ENCODE measurements around the gene CIAPIN1.

The CIAPIN1 gene

DNA sequence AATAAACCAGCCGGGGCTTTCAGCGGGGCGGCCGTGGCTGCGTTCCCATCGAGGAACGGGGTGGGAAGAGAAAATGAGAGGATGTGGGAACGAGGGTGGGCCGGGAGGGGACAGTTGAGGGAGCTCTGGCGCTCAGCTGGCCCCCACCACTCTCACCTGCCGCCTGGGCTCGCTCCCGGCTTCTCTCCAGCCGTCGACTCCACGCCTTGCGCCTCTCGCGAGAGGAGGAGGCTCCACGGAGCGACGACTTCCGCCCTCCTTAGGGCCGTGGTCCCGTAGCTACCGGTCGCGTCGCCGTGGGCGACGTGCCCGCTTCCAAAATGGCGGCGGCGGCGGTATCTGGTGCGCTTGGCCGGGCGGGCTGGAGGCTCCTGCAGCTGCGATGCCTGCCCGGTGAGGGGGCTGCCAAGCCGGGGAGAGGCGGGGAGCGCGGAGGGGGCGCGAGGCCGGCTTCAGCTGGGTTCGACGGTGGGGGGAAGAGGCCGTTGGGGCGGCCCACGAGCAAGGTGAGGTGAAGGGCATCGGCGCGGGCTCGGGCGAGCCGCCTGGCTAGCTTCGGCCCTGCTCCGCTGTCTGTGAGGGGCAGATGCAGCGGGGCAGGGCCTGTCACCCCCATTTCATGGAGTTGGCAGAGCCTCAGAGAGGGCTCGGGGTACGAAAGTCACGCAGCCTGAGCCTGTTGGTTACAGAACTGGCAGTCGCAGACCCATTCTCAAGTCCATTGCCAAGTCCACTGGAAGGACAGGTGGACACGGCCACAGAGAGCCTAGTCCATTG, at the start of gene CIAPIN1, which contains the start of gene COQ9:
Gene CIAPIN1, minus strand, starts transcription at position 200 of the 777 bp plus-strand sequence. CDS start 6,457 bp downstream, outside the sequence.
Gene COQ9, plus strand, starts transcription at position 294 of the 777 bp plus-strand sequence. Its CDS starts 27 bp downstream, at position 321.
- peak; percentile 53 for DNase-seq (ENCODE audit: low read depth)

GRCh38 chr16:57493767-57494166, 46.6 kb upstream of the CIAPIN1 start:
- no peak for DNase-seq (ENCODE audit: low read depth)

DNA sequence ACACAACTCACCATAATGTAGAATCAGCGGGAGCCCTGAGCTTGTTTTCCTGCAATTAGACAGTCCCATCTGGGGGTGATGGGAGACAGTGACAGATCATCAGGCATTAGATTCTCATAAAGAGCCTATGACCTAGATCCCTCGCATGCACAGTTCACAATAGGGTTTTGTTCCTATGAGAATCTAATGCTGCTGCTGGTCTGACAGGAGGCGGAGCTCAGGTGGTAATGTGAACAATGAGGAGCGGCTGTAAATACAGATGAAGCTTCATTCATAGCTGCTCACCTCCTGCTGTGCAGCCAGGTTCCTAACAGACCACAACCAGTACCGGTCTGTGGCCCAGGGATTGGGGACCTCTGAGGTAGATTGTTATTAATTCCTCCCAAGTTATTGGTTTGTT, 42.0 kb upstream of the CIAPIN1 start:
- no peak for DNase-seq (ENCODE audit: low read depth)

DNA sequence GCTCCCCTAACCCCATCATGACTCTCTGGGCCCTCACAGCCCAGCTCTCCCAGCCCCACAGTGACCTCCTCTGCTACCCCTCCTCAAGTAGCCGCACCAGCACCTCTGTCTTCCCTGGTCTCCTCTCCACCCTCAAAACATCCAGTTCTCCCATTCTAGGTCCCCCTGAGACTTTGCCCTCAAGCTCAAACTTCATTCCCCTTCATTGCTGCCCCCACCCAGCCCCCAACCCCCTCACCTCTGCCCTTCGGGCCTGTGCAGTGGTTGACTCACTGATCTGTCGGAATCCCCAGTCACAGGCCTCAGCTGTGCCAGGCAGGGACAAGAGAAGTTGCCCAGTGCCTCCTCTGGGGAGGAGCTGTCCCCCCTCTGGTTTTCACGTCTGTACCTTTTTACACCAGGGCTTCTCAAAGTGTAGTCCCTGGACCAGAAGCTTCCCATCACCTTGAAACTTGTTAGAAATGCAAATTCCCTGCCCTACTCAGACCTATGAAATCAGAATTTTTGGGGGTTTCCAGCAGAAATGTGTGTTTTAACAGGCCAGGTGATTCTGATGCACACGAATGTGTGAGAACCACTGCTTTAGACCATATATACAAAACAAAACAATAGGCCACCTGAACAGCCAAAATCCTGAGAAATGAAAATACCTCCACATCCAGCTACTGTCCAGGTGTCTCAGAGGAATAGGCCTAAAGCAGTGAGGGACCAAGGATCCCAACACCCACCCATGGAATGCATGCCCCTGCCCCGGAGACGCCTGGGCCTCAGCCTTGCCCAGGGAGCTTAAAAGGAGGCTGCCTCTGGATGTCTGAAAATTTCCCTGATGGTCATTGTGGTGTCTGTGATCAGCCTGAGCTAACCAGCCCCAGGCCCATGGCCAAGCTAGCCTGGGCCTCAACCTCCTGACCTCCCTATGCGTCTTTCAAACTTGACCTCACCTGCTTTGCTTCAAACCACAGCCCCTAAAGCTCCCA, 40.0 kb upstream of the CIAPIN1 start:
- DNase-seq (ENCODE audit: low read depth), result no peak

DNA sequence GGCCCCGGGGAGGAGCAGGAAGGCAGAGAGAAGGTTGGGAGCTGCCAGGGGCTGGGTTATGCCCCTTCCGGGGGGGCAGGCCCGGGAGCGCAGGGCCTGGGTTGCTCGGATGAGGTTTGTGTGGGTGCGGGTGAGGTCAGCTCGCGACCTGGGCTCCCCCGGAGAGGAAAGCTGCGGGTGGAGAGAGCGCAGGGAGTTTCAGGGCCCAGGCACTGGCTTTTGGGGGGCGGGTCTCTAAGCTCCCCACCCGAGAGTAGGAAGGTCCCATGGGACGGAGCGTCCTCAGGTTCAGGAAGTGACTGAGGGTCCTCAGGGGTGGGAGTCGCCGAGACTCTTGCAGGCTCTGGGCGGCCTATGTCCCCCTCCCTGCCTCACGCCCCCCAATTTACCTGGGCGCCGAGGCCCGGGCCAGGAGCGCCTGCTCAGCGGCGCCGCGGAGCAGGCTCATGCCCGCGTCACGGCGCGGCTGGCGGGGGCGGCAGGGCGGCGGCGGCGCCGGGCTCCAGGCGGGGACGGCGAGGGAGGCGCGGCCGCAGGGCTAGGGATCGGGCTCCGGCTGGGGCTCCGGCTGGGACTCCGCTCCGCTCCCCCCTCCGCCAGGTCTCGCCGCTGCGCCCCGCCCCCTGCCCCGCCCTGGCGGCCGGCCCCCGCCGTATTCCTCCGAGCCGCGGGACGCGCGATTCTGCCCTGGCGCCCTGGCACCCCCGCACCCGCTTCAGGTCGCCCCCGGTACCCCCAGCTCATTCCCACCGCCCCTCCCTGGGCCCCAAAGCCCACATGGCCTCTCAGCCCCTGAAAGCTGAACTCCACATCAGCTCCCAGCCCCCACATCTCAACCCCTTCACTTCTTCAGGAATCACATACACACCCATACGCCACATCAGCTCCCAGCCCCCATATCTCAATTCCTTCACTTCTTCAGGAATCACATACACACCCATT, 39.0 kb upstream of the CIAPIN1 start, which contains the start of gene DOK4:
Gene DOK4, minus strand, starts transcription at position 578 of the 942 bp plus-strand sequence. CDS start 6,986 bp downstream, outside the sequence.
- DNase-seq (ENCODE audit: low read depth), result no peak

DNA sequence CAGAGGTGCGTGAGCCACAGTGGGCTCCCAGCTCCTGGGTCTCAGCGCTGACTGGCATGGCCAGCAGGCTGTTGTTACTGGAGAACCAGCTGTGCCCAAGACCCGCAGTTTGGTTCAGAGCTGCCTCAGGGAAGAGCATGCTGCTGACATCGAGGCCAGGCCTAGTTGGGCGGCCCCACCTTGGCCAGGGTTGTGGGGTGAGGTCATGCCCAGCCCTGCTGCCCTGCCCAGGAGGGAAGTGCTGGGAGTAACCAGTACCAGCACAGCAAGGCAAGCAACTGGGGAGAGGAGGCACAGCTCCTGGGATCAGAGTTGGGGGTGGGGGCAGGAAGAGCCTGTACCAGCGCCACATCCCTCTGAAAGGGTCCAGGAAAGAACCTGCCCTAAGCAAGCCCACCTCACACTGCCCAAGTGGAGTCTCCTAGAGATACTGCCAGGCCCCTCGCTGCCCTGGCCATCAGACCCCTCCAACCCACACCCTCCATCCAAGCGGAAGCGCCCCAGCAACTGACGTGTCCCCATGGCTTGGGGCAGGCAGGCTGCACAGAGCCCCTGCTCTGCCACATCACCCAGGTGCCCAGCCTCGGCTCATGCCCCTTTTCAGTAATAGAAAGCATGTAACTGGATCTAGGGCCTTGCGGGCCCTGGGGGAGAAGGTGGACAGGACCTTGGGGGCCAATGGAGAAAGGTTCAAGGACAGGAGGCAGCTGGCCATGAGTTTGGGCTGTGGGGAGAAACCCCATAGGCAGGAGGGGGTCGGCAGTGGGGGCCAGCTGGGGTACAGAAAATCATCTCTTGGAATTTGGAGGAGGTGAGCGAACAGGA, 38.1 kb upstream of the CIAPIN1 start:
- DNase-seq (ENCODE audit: low read depth), result no peak

DNA sequence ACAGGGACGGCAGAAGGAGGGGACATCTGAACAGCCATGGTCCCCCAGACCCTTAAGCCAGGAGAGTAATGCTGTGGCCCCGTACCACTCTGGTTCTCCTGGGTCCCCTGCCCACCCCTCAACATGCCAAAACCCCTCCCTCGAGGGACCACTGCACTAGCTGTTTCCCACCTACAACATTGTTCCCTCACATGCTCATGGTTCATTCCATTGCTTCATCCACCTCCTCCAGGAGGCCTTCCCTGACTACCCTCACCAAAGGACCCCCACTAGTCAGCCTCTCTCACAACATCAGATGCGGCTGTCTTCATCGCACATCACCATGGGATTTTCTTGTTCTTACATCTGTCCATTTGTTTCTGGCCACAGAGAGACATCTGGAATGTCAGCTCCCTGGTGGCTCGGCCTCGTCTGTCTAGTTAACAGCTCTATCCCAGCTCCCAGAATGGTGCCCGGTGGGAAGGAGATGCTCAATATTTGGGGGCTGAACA, 37.4 kb upstream of the CIAPIN1 start:
- no peak for DNase-seq (ENCODE audit: low read depth)

GRCh38 chr16:57483725-57484514, 36.7 kb upstream of the CIAPIN1 start:
- DNase-seq (ENCODE audit: low read depth), result no peak

DNA sequence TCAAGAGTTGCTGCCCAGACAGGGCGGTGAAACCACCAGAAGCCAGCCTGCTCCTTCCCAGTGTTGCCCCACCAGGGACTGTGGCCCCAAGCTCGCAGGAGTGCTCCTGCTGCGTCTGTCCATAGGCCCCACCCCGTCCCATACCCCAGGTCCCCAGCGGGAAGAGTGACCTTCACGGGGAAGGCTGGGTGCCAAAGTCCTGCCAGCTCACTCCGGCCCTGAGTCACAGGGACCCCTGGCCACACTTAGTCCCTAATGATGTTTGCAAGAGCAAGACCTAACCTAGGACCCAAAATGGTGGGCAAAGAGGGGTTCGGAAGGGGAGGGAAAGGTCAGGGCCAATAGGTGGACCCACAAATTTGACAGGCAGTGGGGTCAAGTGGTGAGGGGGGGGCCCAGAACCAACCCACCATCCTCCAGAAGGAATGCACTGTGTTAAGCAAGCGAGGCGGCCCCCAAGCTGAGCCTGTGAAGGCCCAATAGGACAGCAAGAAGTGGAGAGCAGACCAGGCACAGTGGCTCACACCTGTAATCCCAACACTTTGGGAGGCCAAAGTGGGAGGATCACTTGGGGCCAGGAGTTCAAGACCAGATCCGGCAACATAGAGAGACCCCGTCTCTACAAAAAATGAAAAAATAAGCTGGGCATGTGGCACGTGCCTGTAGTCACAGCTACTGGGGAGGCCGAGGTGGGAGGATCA, 35.8 kb upstream of the CIAPIN1 start:
- DNase-seq (ENCODE audit: low read depth), result no peak

- no peak for DNase-seq (ENCODE audit: low read depth)
These were observed 34.2 kb upstream of the CIAPIN1 start for GRCh38 chr16:57481421-57481820.

- DNase-seq (ENCODE audit: low read depth), result no peak
These were observed 33.6 kb upstream of the CIAPIN1 start for GRCh38 chr16:57480754-57481230.

GRCh38 chr16:57479976-57480753, 33.0 kb upstream of the CIAPIN1 start:
- DNase-seq (ENCODE audit: low read depth), result no peak

DNA sequence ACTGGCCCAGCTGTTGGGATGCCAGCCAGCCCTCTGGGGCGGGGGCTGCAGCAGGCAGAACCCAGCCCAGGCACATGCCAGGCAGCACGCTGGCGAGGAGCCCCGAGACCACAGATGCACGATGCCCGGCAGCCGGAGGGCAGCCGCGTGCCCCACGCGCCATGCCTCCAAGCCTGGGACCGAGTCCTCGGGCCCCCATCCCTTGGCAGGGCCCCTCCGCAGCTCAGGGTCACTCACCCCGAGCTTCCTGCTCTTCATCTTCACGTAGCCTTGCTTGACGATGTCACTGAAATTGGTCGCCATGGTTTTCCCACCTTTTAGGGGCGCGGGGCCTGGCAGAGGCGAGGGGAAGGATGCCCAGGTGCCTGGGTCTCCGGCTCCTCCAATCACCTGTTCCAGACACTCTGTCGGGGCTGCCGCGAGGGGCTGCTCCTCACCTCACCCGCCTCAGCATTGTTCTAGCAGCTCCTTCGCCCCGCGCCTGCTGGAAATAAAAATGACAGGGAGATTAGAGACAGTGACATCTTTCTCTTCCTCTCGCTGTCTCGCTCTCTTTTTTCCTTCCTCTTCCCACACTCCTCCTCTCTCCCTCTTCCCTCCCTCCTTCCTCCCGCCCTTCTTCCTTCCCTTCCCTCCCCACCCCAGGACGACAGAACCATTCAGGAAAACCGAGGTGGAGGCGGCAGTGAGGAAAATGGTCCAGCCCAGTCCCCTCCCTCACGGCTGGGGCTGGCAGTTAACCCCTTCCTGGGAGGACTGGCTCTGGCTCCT, 32.2 kb upstream of the CIAPIN1 start:
- peak; percentile 20 for DNase-seq (ENCODE audit: low read depth)

GRCh38 chr16:57478396-57479204, 31.4 kb upstream of the CIAPIN1 start:
- no peak for DNase-seq (ENCODE audit: low read depth)

GRCh38 chr16:57477531-57478202, 30.5 kb upstream of the CIAPIN1 start:
- no peak for DNase-seq (ENCODE audit: low read depth)

Data from HS-5 (cell line).